Ishikawa (cell line): ENCODE measurements around the gene VWA5B1.

Experiments used
- CEBPB ChIP-seq: IDR thresholded peaks from 2 replicates; pipeline ENCODE4 v1.6.1; 2012
- CREB1 ChIP-seq: IDR thresholded peaks from 2 replicates; pipeline ENCODE4 v1.6.1; 2012; ENCODE audit warnings: low read depth
- EGR1 ChIP-seq: IDR thresholded peaks from 2 replicates; pipeline ENCODE4 v1.6.1; 2012
- EP300 ChIP-seq: IDR thresholded peaks from 2 replicates; pipeline ENCODE4 v1.6.1; 2012; ENCODE audit warnings: borderline replicate concordance
- FOXM1 ChIP-seq: IDR thresholded peaks from 2 replicates; pipeline ENCODE4 v1.6.1; 2012; ENCODE audit warnings: low read depth, borderline replicate concordance
- NFIC ChIP-seq: IDR thresholded peaks from 2 replicates; pipeline ENCODE4 v1.6.1; 2012
- RAD21 ChIP-seq: IDR thresholded peaks from 2 replicates; pipeline ENCODE4 v1.6.1; 2012; ENCODE audit warnings: low read depth
- TAF1 ChIP-seq: IDR thresholded peaks from 2 replicates; pipeline ENCODE4 v1.6.1; 2012; ENCODE audit warnings: low read depth, mild to moderate bottlenecking
- TCF12 ChIP-seq: IDR thresholded peaks from 2 replicates; pipeline ENCODE4 v1.6.1; 2012; ENCODE audit warnings: low read depth
- TEAD4 ChIP-seq: IDR thresholded peaks from 2 replicates; pipeline ENCODE4 v1.6.1; 2012
- YY1 ChIP-seq: IDR thresholded peaks from 2 replicates; pipeline ENCODE4 v1.6.1; 2012; ENCODE audit warnings: low read depth
- ZBTB7A ChIP-seq: IDR thresholded peaks from 2 replicates; pipeline ENCODE4 v1.6.1; 2012; ENCODE audit warnings: low read depth
- TF ChIP-seq, protein P1 (sequence below): IDR thresholded peaks from 2 replicates; pipeline ENCODE4 v1.6.1; 2012
- TF ChIP-seq, protein P2 (sequence below): IDR thresholded peaks from 2 replicates; pipeline ENCODE4 v1.6.1; 2012; ENCODE audit warnings: low read depth, mild to moderate bottlenecking
- TF ChIP-seq, protein P3 (sequence below): IDR thresholded peaks from 2 replicates; pipeline ENCODE4 v1.6.1; 2012

VWA5B1 gene

GRCh38 chr1:20290624-20291597 lies at the start of gene VWA5B1:
TSS of gene VWA5B1 (plus strand) at chr1:20290875. CDS start at chr1:20310602, 19,727 bp downstream.
- TF ChIP-seq NFIC = no peak
- TF ChIP-seq, protein P1, sequence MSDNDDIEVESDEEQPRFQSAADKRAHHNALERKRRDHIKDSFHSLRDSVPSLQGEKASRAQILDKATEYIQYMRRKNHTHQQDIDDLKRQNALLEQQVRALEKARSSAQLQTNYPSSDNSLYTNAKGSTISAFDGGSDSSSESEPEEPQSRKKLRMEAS = no peak
- TF ChIP-seq CREB1 = no peak
- TF ChIP-seq TCF12 = no peak
- TF ChIP-seq, protein P2, sequence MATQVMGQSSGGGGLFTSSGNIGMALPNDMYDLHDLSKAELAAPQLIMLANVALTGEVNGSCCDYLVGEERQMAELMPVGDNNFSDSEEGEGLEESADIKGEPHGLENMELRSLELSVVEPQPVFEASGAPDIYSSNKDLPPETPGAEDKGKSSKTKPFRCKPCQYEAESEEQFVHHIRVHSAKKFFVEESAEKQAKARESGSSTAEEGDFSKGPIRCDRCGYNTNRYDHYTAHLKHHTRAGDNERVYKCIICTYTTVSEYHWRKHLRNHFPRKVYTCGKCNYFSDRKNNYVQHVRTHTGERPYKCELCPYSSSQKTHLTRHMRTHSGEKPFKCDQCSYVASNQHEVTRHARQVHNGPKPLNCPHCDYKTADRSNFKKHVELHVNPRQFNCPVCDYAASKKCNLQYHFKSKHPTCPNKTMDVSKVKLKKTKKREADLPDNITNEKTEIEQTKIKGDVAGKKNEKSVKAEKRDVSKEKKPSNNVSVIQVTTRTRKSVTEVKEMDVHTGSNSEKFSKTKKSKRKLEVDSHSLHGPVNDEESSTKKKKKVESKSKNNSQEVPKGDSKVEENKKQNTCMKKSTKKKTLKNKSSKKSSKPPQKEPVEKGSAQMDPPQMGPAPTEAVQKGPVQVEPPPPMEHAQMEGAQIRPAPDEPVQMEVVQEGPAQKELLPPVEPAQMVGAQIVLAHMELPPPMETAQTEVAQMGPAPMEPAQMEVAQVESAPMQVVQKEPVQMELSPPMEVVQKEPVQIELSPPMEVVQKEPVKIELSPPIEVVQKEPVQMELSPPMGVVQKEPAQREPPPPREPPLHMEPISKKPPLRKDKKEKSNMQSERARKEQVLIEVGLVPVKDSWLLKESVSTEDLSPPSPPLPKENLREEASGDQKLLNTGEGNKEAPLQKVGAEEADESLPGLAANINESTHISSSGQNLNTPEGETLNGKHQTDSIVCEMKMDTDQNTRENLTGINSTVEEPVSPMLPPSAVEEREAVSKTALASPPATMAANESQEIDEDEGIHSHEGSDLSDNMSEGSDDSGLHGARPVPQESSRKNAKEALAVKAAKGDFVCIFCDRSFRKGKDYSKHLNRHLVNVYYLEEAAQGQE = no peak
- no peak for TF ChIP-seq TAF1
- TF ChIP-seq, protein P3, sequence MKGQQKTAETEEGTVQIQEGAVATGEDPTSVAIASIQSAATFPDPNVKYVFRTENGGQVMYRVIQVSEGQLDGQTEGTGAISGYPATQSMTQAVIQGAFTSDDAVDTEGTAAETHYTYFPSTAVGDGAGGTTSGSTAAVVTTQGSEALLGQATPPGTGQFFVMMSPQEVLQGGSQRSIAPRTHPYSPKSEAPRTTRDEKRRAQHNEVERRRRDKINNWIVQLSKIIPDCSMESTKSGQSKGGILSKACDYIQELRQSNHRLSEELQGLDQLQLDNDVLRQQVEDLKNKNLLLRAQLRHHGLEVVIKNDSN = no peak
- no peak for TF ChIP-seq ZBTB7A
- TF ChIP-seq EP300 = no peak
- TF ChIP-seq YY1 = no peak
- TF ChIP-seq RAD21 = no peak
- no peak for TF ChIP-seq TEAD4

DNA sequence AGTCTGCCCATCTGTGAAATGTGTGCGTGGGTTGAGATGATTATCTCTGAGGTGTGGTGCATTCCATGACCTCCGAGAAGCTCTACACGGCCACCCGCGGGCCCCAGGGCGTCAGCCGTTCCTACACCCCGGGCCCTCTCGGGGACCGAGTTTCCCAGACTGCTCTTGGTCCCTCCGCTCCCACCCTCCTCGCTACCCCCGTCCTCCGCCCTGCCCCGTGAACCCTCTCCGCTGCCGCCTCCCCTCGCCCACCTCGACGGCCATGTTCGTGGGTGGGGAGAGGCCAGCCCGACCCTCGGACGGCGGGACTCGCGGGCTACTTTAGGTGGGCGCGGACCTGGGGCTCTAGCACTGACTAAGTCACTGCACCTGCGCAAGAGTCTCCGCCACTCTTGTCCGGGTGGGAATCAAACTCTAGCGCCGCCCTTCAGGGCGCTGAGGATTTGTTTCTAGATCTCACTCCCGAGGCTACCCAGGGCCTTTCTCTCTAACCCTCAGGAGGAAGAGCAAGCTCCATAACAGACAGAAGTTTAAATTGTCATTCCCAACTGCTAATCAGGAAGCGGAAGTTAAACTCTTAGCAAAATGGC lies 47.7 kb upstream of the VWA5B1 start:
- TF ChIP-seq ZBTB7A (no peak), EGR1 (no peak), FOXM1 (no peak)
- TF ChIP-seq, protein P3 = no peak
- TF ChIP-seq, protein P1 = no peak
- TF ChIP-seq, protein P2 = no peak

GRCh38 chr1:20248971-20249612 lies 41.6 kb upstream of the VWA5B1 start:
- TF ChIP-seq EGR1 (no peak), RAD21 (no peak), YY1 (no peak), ZBTB7A (no peak), NFIC (no peak), TEAD4 (no peak), TCF12 (no peak), CREB1 (no peak), CEBPB (no peak), EP300 (no peak), FOXM1 (no peak), TAF1 (no peak)
- TF ChIP-seq, protein P3 = no peak
- TF ChIP-seq, protein P2 = no peak
- TF ChIP-seq, protein P1 = no peak
